Activated naive CD4-positive, alpha-beta T cell treated with anti-CD3 and anti-CD28 coated beads, Interleukin-2, amount 50 U/mL, for 16 hours (primary cell): ENCODE results near the gene SYCE3.

Experiments
- DNase-seq: peaks from one replicate; pipeline ENCODE4 v3.0.0-alpha.2; 2020

Gene SYCE3

DNA sequence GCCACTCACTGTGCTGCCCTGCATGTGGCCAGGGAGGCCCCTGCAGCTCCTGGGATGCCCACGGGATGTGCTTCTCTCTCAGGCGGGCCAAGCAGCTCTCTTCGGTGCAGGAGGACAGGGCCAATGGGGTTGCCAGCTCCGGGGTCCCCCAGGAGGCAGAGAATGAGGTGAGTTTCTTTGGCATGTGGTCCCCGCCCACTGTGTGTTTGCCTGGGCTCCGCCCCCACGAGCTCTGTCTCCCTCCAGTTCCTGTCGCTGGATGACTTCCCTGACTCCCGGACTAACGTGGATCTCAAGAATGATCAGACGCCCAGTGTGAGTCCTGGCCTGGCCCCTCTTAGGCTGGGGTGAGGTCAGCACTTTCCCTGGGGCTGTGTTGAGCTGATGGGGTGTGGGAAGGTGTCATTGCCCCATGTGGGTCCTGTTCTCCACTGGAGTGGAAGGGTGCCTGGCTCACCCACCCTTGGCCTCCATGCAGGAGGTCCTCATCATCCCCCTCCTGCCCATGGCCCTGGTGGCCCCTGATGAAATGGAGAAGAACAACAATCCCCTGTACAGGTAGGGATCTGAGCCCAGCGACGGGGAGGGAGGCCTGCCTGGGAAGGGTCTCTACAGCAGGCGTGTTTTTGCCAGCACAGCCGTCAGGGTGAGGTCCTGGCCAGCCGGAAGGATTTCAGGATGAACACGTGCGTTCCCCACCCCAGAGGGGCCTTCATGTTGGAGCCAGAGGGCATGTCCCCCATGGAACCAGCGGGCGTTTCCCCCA, 45.0 kb downstream of the SYCE3 start:
- no peak for DNase-seq

DNA sequence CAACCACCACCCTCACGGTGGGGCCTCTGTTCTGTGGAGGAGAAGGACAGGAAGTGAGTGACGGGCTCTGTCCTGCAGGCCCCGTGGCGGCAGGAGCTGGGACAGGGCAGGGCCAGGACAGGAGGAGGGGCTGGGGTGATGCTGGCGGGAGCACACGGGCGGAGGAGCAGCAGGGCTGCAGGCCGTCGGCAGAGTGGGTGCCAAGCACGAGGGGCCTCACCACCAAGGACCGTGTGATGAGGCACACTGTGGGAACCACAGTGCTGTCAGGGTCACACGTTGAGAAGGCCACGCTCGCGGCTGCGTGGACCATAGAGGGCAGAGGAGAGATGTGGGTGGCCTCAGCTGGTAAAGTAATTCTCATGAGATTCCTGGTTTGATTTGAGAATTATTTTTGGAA, 45.8 kb downstream of the SYCE3 start:
- DNase-seq = no peak

DNA sequence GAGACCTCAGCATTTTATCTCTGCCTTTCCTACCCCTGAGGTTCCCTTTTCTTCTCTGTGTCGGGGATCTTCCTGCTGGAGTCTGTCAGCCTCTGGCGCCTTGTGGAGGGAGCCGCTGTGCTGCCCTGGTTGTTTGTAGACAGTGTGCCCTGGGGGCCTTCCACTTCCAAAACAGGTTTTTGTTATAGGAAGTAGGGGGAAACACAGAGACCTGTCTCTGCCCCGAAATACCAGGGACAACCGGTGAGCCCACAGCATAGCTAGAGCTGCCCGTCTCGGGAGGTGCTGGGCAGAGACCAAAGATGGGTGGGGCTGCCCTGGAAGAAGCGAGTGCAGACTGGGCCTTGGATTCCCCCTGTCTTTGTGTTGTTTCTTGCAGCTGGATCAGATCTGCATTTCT, 46.7 kb downstream of the SYCE3 start:
- no peak for DNase-seq

DNA sequence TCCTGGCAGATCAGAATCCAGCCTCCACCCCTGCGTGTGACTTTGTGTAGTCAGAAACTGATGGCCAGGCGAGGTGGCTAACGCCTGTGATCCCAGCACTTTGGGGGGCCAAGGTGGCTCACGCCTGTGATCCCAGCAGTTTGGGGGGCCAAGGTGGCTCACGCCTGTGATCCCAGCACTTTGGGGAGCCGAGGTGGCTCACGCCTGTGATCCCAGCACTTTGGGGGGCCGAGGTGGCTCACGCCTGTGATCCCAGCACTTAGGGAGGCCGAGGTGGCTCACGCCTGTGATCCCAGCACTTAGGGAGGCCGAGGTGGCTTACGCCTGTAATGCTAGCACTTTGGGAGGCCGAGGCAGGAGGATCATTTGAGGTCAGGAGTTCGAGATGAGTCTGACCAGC, 49.5 kb downstream of the SYCE3 start:
- no peak for DNase-seq

DNA sequence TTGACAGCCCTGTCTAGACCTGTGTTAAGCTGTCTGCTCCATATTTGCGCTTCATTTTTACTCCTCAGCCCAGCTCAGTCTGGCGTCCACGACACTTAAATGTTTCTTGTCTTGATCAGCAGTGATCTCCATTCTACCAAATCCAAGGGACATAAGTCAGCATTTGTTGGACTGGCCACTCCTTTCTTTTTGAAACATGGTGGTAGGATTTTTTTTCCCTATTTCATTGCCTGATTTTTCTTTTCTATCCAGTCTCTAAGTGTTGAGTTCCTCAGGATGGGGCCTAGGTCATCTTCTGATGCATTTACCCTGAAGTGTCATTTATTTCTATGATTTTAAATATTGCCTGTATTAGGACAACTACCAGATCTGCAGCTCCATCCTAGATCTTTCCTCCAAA, 53.8 kb downstream of the SYCE3 start:
- DNase-seq = no peak

DNA sequence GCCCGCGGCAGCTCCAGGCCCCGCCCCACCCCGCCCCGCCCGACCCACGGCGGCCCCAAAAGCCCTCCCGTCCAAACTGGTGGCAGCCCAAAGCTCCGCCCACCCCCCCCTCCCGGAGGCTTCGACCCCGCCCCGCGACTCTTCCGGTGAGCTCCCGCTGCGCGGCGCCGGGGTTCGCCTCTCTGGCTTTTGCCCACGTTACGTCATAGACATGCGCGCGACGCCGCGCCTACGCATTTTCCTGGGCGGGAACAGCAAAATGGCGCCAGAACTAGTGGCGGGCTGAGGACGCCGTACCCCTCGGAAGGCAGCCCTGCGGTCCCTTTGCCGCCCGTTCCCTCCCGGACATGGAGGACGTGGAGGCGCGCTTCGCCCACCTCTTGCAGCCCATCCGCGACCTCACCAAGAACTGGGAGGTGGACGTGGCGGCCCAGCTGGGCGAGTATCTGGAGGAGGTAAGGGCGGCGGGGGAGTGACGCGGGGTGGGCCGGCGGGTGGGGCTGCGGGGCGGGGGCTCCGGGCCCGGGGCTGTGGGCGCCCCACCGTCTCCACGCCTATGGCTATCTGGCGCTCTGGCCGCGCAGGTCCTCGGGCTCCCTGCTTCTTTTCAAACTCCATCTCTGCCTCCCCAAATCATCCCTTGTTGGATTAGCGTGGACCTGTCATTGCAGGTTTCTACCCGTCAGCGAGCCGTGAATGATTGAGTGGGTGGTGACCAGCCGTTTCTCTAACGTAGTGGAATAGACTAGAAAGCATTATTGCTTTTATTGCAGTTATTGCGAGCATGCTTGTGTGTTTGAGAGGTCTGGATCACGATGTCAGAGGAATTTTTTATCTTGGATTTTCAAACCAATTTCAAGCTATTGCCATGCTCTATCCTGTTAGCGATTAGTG, 54.5 kb downstream of the SYCE3 start, which contains the start of gene NCAPH2:
Gene NCAPH2, plus strand, starts transcription at position 234 of the 894 bp plus-strand sequence. Its CDS starts 114 bp downstream, at position 348.
- peak; percentile 97 for DNase-seq

DNA sequence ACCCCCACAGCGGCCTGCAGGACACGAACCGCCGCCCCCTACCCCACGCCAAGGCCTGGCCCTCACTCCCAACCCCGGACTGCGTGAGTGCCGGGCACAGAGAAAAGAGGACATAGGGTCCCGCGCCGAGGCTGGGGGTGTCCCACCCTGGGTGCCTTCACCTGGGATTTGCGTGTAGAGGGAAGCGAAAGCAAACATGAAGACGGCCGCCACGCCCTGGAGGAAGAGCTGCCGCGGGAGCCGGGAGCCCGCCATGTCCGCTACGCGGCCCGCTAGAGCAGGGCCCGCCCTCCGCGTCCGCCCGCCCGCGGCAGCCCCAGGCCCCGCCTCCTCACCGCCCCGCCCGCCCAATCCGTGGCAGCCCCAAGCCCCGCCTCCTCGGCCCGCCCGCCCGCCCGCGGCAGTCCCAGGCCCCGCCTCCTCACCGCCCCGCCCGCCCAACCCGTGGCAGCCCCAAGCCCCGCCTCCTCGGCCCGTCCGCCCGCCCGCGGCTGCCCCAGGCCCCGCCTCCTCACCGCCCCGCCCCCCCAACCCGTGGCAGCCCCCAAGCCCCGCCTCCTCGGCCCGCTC, 55.2 kb downstream of the SYCE3 start, which contains the start of gene LMF2:
Gene LMF2, minus strand, starts transcription at position 282 of the 570 bp plus-strand sequence. Its CDS starts 27 bp downstream, at position 255.
- peak; percentile 91 for DNase-seq

DNA sequence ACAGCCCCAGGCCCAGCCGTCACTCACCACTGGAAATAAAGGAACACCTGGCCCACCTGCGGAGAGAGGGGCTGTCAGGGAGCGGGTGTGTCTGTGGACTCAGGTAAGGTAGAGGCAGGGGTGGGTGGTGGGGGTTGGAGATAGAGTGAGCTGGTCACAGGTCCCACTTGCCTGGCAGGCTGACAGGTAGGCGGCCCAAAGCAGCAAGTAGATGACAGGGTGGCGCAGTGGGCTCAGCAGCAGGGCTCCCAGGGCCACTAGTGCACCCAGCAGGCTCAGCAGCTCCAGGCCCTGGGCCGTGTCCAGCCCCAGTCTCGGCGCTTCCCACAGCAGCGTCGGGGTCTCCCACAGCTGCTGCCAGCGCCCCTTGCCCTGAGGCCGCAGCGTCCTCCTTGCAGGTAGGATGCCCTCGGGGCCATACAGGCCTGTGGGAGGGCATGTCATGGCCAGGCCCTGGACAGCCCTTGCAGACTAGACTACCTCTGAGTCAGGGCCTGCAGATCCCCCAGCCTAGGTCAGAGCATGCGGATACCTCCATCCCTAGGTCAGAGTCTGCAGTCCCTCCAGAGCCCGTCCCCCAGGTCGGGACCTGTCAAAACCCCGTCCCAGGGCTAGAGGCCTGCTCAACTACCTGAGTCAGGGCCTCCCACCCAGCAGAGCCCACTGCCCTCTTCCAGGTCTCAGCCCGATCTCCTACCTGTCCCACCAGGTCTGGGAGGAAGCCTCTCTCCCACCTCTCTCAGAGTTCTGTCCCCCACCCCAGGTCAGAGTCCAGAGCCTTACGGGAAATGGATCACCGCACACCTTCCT, 55.9 kb downstream of the SYCE3 start:
- DNase-seq = no peak

DNA sequence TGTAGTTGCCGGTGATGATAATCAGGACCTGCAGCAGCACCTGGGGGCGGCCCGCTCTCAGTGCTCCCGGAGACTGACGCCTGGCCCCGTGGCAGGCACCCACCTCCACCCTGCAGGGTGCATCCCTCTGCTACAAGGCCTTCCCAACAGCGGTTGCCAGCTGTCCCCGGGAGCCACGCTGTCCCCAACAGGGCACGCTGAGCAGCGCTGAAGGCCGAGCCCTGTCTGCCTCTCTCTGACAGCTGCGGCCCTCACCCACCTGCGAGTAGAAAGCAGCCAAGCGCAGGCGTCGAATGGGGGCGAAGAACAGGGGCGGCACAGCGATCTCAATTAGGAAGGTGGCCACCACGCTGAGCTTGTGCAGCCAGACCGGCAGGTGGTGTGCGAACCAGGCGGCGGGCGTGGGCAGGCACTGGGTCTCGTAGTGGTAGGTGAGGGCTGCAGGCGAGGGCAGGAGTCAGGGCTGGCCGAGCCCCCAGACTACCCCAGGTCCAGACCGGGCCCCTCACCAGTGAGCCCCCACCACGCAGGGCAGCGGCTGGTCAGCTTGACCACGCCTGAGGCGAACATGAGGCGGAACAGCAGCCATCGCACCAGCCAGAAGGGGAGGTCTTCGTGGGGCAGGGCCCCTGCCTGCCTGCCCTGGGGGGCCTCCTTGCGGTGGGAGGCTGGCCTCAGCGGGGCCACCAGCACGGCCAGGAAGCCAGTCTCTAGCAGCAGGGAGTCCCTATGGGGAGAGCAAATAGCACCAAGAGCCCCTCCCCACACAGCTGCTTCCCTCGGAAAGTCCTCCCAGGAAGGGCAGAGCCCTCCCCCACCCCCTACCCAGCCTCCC, 56.7 kb downstream of the SYCE3 start:
- DNase-seq = no peak

DNA sequence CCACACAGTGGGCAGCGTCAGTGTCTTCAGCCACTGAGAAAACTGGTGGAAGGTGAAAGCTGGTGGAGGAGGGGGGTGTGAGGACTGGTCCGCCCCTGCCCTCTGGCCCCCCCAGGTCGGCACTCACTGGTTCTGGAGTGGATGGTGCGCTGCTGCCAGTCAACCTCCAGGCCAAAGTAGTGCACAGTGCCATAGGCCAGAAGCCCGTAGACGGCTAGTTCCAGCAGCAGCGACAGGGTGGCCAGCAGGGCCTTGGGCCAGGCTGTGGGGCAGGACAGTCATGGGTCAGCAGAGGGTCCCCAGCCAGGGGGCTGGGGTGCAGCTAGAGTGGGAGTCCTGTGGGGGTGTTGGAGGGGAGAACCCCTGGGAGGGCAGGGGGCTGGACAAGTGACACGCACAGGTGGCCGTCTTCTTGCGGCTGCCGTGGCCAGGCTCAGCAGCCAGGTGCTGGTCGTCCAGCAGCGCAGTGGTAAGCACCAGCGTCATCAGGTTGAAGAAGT, 57.4 kb downstream of the SYCE3 start:
- DNase-seq = no peak

DNA sequence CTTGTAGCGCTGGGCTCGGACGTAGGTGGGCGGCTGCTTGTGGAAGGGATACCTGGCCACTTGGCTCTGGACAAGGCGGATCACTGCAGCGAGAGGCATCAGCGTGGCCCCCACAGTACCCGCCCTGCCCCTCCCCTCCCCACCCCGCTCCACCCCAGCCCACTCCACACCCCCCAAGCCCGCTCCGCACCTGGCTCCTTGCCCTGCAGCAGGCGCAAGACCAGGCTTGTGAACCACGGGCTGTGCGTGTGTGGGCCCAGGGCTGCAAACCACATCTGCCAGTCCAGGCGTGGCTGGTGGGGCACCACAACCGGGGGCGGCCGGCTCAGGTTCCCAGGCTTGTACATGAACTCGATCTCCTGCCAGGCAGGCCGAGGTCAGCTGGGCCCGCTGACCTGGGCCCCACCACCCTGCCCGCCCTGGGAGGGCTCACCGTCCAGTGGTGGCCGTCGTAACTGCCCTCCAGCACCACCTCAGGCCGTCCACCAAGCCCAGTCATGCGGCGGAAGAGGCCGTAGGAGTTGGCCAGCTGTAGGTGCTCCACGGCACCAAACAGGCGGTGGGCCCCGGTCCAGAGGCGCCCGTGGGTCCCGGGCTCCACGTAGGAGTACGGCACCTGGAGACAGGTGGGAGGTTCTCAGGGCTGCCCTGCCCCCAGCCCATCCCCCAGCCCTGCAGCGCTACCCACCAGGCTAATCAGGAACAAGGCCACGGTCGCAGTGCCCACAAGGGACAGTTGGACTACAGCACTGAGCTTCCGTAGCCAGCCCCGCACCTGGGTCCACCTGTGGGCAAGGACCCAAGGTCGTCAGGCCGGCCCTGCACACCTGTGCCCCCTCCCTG, 58.1 kb downstream of the SYCE3 start:
- no peak for DNase-seq

DNA sequence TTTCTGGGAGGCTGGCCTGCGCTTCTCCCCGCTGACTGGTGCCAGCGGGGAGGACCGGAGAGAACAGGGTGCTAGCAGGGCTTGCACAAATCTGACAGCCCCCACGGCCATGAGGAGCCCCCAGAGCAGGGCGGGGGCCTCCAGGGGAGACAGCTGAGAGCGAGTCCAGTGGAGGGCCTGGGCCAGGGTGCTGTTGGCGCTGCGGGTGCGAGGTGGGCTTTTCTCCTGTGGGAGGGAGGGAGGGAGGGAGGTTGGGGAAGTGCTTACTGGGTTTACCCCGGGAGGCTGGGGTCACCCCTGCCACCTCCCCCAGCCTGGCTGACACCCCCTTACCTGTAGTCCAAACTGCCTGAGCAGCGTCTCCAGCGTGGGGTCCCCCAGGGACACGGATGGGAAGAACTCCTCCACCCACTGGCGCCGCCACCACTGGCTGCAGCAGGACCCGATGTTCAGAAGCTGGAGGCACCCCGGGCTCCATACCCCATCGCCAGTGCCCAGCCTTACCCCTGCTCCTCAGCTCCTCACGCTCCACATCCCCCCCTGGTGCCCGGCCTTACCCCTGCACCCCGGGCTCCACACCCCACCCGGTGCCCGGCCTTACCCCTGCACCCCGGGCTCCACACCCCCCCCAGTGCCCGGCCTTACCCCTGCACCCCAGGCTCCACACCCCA, 59.1 kb downstream of the SYCE3 start:
- DNase-seq = peak; percentile 35

DNA sequence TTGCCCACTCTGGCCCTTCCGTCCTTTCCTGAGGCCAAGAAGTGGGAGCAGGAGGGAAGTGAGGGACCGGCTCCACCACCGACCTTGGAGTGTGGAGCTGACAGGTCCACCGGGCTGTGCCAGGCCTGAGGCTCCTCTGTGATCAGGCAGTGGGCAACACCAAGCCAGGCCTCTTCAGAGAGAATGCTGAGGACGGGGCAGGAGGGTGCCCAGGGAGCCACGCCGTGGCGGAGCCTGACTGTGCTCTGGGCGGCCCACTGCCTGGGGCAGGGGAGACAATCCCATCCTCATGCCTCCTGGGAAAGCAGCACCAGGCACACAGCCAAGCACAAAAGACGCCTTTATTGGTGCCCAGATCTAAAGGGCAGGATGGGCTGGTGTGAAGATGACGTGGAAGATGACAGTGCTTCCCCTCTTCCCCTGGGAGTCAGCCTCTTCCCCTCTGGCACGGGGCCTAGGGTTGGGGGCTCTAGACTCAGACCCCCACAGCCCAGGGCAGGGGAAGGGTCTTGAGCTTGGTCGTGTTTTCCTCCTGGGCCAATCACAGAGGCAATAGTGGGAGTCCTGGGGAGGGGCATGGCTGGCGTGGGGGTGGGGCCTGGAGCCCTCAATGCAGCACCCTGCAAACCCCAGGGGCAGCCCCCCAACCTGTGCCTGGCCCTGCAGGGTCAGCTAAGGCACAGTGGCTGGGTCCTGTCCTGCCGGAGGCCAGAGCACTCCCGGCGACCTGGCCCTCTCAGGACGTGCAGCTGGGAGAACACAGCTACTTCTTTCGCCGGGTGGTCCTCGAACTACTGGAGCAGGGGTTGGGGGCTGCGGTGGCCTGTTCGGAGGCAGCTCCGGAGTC, 59.9 kb downstream of the SYCE3 start:
- no peak for DNase-seq

DNA sequence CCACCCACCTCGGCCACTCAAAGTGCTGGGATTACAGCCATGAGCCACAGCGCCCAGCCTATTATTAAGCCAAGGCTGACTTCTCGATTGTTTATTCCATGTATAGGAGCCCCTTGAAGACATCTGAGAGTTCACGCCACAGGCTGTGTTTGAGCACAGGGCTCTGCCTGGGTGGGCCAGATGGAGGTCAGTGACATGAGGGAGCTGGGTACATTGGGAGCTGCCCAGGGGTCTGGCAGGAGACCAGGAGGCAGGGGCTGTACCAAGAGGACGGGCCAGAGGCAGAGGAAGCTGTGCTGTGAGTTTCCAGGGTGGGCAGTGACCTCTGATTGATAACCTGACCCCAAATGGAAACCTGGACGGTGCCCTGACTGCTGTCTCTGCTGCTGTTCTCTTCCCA, 60.6 kb downstream of the SYCE3 start:
- DNase-seq = no peak
